Body of pancreas (tissue), 4 donors: ENCODE results near the gene VWF. TPM values are rescaled to one million over a fixed set of nuclear protein-coding genes. Genes with fewer than 3 reads are reported as not detected.

Source experiments
- ATAC-seq: fragments of 150-250 bp; one replicate; pipeline ENCODE4 v1.9.1; 2016
- DNase-seq, 4 donors: peaks; one replicate each; pipeline ENCODE4 v3.0.0-alpha.2; 2019
- H3K27ac ChIP-seq, 4 donors: fragments of 200-600 bp; sonication (generic); 1 replicate in 3 of 4; 2 replicates in 1 of 4; pipeline versions ENCODE4 v1.5.1 to v1.6.1; 2016 to 2019; ENCODE audit warnings: mild to moderate bottlenecking in 1 of 4, mixed read lengths in 1 of 4, moderate library complexity in 1 of 4
- H3K27me3 ChIP-seq, 2 donors: fragments of 200-600 bp; sonication (generic); one replicate each; pipeline ENCODE4 v1.6.0; 2016; ENCODE audit warnings: mild to moderate bottlenecking in 1 of 2
- H3K36me3 ChIP-seq, 2 donors: fragments of 200-600 bp; sonication (generic); replicated peaks in 1 of 2; 2 replicates each; pipeline ENCODE4 v1.5.1; 2016; ENCODE audit warnings: low read depth in 2 of 2; ENCODE audit not compliant: insufficient read depth in 1 of 2
- H3K4me1 ChIP-seq: fragments of 200-600 bp; sonication (generic); one replicate; pipeline ENCODE4 v1.6.0; 2016
- H3K4me3 ChIP-seq, 2 donors: fragments of 200-600 bp; sonication (generic); 1 replicate in 1 of 2; 2 replicates in 1 of 2; pipeline ENCODE4 v1.5.1; 2016 to 2019
- H3K9me3 ChIP-seq, 3 donors: fragments of 200-600 bp; sonication (generic); 1 replicate in 2 of 3; 2 replicates in 1 of 3; pipeline ENCODE4 v1.5.1; 2016
- CTCF ChIP-seq, 7 experiments: fragments of 450-650 bp in 4 of 7; fragments of 200-600 bp in 3 of 7; sonication (generic) in 3 of 7; IDR thresholded peaks; one replicate each; pipeline ENCODE4 v1.5.1; 2016 to 2019; ENCODE audit warnings: antibody characterized with exemption in 7 of 7
- POLR2A ChIP-seq, 3 donors: fragments of 450-650 bp; IDR thresholded peaks; one replicate each; pipeline ENCODE4 v1.6.1; 2016; ENCODE audit warnings: antibody characterized with exemption in 3 of 3, mild to moderate bottlenecking in 2 of 3
- WGBS, 2 donors: methylation state at CpG; one replicate each; pipeline ENCODE4 v1.1.5; 2017; 5-methylcytosine and 5-hydroxymethylcytosine counted together
- intact Hi-C: fragments of 100-400 bp; cut with DNase I; formaldehyde crosslinking; loops from one replicate; pipeline ENCODE4 v1.15.1; 2023
- total RNA-seq, 2 donors: library from RNA; depleted of rRNA; stranded (reverse); fragments of >200 nt; gene quantifications; one replicate each; pipeline ENCODE4 v1.1.0, GENCODE V29; 2016

Gene VWF
- total RNA-seq, 2 donors from 2014 or later, result 76.1 to 78.1 TPM

DNA sequence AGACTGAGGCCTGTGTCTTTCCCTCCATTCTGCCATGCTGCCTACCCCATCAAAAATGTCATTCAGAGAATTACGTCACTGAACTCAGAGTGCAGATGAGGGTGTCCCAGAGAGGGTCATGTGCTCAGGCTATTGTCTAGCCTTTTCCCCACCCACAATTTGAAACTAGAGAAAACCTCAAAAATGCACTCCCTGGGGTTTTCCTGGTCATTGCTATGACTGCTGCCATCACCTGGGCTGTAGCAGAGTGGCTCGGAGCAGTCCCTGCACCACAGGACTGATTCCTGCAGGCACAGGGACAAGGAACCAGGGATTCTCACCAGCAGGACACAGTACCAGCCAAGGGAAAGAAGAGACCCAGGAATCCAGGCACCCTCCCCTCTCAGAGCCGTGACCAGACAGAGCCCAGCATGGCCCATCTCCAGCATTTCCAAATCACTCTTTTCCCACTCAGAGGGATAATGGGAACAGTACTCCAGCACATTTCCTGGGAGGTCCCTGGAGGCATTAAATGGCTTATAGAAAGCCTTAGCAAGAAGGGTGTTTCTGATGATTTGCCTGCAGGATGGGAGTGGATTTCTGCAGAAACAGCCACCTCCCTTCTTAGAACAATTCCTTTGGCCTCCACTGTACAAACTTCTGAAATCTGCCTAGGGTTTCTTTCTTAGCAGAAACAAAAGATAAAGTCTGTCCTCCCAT, 45.9 kb downstream of the VWF start:
- intact Hi-C loops, result no loop called here
- Histone ChIP-seq H3K27me3 (no peaks in the 10 kb centered on the region), H3K27ac (no peak overlapping the region), H3K4me3 (no peak overlapping the region), H3K9me3 (no peaks in the 10 kb centered on the region), H3K4me1 (no peaks in the 10 kb centered on the region), H3K36me3 (no peaks in the 10 kb centered on the region)
- DNase-seq (no peak), ATAC-seq (no peak)
- 67 to 86% methylated on average over 3 of the region's 3 CpGs for WGBS, 2 donors
- TF ChIP-seq POLR2A (IDR thresholded peaks at IDR 0.05), result no peak
- no peak for TF ChIP-seq CTCF (IDR thresholded peaks at IDR 0.05)

DNA sequence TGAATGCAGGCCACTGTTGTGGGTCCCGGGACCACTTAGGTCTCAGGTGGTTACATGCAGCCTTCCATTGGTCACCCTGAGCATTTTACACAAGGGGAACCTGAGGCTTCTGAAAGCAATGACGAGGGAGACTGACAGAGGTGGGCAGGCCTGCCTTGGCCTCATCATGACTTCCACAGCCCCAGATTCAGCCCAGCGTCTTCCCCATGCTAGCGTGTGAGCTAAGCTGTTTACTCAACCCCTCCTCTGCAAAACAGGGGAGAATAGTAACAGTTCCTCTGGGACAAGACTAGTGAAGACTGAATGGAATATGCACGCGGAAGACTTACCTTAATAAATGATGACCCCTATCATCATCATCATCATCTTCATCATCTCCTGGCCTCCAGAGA, 46.8 kb downstream of the VWF start:
- TF ChIP-seq POLR2A (IDR thresholded peaks at IDR 0.05) (no peak), CTCF (IDR thresholded peaks at IDR 0.05) (no peak)
- 91% methylated on average over 6 of the region's 6 CpGs for WGBS, 2 donors
- ATAC-seq, result no peak
- Histone ChIP-seq H3K36me3 (no peaks in the 10 kb centered on the region), H3K4me3 (no peak overlapping the region), H3K4me1 (no peaks in the 10 kb centered on the region), H3K27ac (no peak overlapping the region), H3K27me3 (no peaks in the 10 kb centered on the region), H3K9me3 (no peaks in the 10 kb centered on the region)
- intact Hi-C loops, result no loop called here
- no peak for DNase-seq

GRCh38 chr12:6076776-6077691, 47.4 kb downstream of the VWF start:
- intact Hi-C loops, result no loop called here
- Histone ChIP-seq H3K27ac (no peak overlapping the region), H3K27me3 (no peaks in the 10 kb centered on the region), H3K36me3 (no peaks in the 10 kb centered on the region), H3K4me3 (no peak overlapping the region), H3K9me3 (no peaks in the 10 kb centered on the region), H3K4me1 (no peaks in the 10 kb centered on the region)
- DNase-seq (no peak), ATAC-seq (no peak)
- WGBS, 2 donors, result 85 to 86% methylated on average over 19 to 28 of the region's 28 CpGs
- TF ChIP-seq CTCF (IDR thresholded peaks at IDR 0.05) (no peak), POLR2A (IDR thresholded peaks at IDR 0.05) (no peak)

DNA sequence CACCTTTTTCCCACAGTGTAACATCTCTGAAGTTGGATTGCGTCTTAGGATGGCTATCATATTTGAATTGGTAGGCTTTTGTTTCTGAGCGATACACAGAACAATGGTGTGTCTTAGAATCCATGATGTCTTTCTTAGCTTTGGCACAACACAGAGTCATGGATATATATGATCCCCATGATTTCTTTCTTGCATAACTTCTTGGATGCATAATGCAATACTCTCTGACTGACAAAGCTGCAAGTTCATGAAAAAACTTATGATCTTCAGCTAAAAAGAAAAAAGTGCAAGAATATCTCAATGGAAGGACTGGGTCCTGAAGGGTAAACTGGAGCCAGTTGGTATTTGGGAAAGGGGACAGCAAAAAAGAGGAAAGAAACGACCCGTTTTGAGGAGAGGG, 48.1 kb downstream of the VWF start:
- 64 to 78% methylated on average over 4 of the region's 4 CpGs for WGBS, 2 donors
- DNase-seq, result no peak
- H3K9me3 ChIP-seq, result no peaks in the 10 kb centered on the region
- no peak overlapping the region for H3K27ac ChIP-seq
- no peak for ATAC-seq
- H3K4me3 ChIP-seq, result no peak overlapping the region
- H3K4me1 ChIP-seq, result no peaks in the 10 kb centered on the region
- TF ChIP-seq CTCF (IDR thresholded peaks at IDR 0.05) (no peak), POLR2A (IDR thresholded peaks at IDR 0.05) (no peak)
- intact Hi-C loops, result no loop called here
- H3K36me3 ChIP-seq, result no peaks in the 10 kb centered on the region
- H3K27me3 ChIP-seq, result no peaks in the 10 kb centered on the region
